GM21619 (cell line): ENCODE data around the gene GOLGA6L10.
"Not testable (repeated sequence)": the region's sequence is repeated elsewhere in the genome, so short reads cannot be mapped to it uniquely, and the experiment has no call there.

ENCODE experiments used
- ATAC-seq: cut with Tn5 transposase; IDR thresholded peaks from one replicate; pipeline ENCODE4 v1.9.1; 2021; ENCODE audit not compliant: unreplicated experiment

GOLGA6L10 gene

GRCh38 chr15:82301296-82302016 is 47.8 kb downstream of the GOLGA6L10 start:
- no peak for ATAC-seq

- no peak for ATAC-seq
These were observed 48.4 kb downstream of the GOLGA6L10 start for GRCh38 chr15:82300883-82301282.

GRCh38 chr15:82300326-82300725 is 48.9 kb downstream of the GOLGA6L10 start:
- not testable (repeated sequence) for ATAC-seq

GRCh38 chr15:82299511-82299914 is 49.8 kb downstream of the GOLGA6L10 start:
- not testable (repeated sequence) for ATAC-seq

GRCh38 chr15:82298520-82298919 is 50.8 kb downstream of the GOLGA6L10 start:
- no peak for ATAC-seq

DNA sequence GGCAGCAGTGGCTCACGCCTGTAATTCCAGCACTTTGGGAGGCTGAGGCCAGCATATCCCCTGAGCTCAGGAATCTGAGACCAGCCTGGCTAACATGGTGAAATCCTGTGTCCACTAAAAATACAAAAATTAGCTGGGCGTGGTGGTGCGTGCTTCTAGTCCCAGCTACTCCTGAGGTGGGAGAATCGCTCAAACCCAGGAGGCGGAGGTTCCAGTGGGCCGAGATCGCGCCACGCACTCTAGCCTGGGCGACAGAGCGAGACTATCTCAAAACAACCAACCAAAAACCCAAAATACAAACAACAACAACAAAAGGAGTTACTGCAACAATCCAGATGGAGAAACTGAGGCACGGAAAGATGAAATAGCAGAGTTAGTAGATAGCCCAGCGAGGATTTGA is 51.2 kb downstream of the GOLGA6L10 start:
- ATAC-seq: no peak

- no peak for ATAC-seq
These were observed 51.7 kb downstream of the GOLGA6L10 start for GRCh38 chr15:82297546-82297945.

- ATAC-seq: no peak
These were observed 55.1 kb downstream of the GOLGA6L10 start for GRCh38 chr15:82294061-82294690.

- ATAC-seq: no peak
These were observed 57.0 kb downstream of the GOLGA6L10 start for GRCh38 chr15:82292271-82292670.
